HG02943 (cell line): Measurements from ENCODE around the gene PBX1.

Source experiments
- ATAC-seq: cut with Tn5 transposase; IDR thresholded peaks from one replicate; pipeline ENCODE4 v1.9.1; 2021; ENCODE audit warnings: mild to moderate bottlenecking, low read depth, moderate library complexity; ENCODE audit not compliant: unreplicated experiment

Gene PBX1

DNA sequence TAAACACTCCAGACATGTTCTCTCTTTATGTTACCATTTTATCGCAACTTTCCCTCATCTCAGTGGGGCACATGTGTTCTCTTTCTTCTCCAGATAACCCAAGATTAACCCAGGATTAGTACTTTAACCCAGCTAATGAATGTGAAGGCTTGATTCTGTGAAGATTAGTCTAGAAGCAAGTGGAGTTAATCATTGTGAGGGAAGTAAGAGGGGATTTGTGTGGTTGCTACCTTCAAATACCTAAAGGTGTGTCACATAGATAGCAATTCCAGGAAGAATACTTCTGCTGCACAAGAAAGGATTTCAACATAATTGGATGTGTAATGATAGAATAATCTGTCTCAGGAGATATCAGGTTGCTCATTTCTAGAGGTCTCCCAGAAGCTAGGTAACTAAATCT is 327.1 kb downstream of the PBX1 start:
- ATAC-seq, result no peak

- no peak for ATAC-seq
These were observed 332.6 kb downstream of the PBX1 start for GRCh38 chr1:164891615-164892014.

- no peak for ATAC-seq
These were observed 336.3 kb downstream of the PBX1 start for GRCh38 chr1:164895026-164895912.

GRCh38 chr1:164901031-164901430 is 342.0 kb downstream of the PBX1 start:
- ATAC-seq, result no peak
